Measurements from ENCODE around the gene AFF3.

AFF3 gene

DNA sequence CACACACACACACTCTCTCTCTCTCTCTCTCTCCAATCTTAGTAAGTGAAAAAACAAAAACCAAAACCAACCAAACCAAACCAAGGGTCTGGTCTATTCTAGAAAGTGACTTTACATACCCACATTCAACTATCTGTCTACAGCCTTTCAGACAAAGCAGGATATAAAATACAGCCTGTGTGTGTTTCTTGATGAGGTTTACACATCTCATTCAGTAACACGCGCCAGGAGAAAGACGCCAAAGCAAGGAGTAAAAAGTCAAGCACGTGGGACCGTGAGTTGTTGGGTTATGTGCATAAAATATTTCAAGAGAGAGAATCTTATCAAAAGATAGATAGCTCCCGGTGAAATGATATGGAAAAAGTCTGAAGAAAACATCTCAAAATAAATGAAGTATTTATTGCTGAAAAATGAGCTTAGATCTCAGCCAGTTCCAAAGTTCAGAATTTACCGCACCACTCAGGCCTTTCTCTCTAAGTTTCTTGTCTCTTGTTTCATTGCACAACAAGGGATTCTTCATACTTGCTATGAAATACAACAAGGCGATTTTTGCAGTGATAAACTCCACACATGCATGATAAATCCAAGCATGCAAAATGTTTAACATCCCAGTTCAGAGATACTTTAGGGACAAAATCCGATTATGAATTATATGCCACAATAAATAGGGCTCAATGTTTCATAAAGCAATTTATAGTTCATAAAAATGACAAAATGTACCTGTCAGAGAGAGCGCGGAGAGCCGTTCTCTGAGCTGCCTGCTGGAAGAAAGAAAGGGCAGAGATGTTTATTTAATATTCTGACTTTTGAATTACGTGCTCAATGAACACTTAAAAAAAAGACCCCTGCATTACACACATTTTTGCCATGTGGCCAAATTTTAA, 493.2 kb downstream of the AFF3 start:
- no peak for DNase-seq

DNA sequence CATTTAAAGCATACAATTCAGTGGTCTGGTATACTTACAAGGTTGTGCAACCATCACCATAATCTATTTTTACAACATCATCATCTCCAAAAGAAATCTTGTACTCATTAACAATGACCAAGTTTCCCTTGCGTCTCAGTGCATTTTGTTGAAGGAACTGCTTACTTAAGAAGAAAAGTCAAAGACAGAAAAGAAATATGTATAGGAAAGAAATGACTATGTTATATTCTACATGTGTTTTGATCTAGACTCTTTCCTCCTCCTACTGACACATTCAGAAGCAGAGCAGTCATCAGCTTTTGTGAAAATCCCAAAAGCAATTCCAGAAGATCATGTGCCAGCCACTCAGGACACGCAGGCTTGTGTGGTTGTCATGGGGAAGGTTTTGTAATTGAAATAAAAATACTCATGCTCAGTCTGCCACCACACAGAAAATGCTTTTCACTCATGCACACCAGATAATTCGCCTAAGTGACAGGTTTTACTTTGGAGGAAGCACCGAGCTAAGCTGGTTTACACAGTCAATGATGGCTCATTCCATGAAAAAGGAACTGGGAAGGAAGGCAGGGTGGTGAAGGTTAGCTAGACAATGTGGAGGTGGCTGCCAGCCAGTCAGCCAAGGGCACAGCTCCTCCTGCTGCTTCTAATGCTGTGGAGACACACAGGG, 494.1 kb downstream of the AFF3 start:
- no peak for DNase-seq

DNA sequence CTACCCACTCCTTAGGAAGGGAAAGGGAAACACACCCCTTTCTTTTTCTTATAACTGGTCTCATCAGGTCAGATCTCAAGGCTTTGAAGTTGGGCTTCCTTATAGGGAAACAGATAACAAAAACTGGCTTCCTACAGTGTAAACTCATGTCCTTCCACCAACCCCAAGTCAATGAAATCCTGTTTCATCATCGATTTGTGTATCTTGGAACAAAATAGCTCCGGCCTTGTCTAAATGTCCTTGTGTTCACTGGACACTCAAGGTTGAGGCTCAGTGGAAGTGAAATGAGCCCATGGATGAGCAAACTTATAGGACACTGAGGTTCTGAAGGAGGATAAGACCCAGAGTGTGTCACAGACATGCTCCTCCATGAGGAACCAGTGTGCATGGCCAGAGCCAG, 496.4 kb downstream of the AFF3 start:
- DNase-seq, result no peak

DNA sequence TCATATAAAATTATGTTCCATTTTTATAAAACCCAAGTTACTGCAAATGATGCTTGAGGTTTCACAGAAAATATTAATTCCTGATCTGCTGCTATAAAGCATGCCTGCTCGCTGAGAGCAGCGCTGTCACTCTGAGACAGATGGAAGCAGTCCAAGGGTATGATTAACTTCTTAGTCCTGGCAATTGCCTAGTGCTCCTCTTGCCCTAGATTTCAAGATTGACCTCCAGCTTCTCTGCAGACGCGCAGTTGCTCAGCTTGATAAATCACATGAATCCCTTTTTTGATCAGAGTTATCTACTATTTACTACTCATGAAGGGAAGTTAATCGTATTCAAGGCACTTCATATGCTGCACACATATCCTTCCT, 498.0 kb downstream of the AFF3 start:
- DNase-seq, result no peak

DNA sequence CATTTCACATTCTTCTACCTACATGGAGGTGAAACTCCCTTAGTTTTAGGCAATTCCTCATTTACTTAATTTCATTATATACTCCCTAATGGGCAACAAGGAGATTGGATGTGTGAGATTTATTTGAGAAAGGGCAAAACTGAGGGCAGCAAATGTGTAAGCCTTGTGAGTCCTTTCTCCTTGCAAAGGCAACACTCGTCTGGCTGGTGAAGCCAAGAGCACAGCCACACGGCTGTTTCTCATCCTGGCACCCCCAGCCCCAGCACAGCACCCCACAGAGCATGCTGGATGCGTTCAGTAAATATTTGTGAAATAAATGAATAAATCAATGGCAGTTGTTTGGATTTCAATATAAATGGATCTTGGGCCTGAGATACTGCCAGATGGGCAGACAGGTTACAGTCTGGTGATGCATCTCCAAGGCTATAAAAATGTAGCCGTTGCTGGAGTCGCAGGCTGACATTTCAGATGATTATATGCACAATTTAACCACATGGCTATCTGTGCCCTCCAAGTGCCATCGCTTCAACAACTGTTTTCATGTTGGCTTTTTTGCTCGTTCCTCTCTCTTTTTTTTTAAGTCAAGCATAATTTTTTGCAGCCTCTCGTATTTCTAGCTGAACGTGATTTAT, 498.5 kb downstream of the AFF3 start:
- no peak for DNase-seq

DNA sequence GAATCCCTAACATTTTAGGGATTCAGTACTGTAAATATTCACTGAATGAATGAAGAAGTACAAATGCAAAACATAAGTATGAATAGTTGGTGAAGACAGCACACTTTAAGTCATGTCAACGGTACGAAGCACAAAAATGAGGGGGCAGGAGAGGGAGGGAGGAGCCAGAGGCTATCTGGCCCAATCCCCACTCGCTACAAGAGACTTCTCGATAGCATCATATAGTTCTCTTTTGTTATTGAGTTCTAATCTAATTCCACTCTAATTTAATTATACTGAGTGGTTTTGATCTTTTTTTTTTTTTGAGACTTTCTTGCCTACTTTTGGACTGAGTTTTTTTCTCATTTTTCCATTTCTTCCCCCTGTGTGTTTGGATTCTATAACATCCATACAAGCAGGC, 500.4 kb downstream of the AFF3 start:
- no peak for DNase-seq

DNA sequence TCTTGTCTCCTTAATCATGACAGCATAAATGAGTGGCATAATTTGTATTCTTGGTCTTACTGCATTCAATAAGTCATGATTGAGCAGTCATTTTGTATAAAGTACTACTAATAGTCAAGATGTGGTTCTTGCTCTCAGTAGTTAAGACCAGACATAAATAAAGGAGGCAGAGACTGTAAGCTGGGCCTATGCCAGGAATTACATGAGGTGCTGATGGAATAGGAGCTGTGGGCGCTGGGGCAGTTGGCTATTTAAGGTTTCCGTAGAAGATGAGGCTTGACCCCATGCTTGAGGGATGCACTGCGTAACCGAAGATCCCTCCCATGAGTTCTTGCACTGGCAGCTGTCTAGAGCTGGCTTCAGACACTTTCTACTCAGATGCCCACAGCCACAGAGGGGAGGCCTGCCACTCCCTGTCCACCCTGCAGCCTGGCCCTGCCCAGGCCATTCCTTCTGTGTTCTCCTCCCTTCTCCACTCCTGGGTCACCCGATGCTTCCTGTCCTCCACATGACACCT, 501.7 kb downstream of the AFF3 start:
- DNase-seq, result no peak

DNA sequence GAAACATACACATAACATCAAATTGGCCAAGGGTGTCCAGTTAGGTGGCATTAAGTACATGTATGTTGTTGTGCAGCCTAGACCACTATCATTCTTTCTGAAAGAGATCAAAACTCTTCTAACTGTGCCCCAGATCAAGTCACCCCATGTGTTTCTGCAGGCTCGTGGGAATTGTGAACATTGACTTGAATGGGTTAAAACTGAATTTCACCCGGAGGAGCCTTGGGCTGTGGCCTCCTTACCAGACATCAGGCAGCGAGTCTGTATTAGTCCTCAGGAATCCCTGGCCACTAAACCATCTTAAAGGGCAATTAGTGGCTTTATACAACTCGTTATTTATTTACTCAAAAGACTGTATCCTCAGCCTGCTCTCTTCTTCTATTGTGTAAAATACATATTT, 503.6 kb downstream of the AFF3 start:
- no peak for DNase-seq

DNA sequence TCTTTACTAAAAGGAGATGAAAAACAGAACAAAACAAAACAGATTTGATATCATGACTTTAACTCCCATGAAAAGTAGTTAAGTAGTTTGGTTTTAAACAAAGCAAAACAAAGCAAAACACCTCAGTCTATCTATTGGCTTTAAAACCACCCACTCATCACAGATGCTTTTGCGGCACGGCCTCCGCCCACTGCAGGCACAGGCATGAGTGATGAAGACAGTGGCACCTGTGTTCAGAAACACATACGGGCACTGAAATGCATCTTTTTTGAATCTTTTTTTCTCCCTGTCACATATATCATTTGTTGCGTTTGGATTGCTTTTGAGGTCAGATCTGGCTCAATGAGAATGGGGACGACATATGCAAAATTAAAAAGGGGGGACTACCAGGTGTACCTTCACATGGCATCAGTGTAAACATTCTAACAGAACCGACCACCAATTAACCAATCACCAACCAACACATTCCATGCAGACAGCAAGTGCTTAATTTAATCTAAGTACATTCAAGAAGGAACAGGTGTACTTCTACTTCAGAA, 505.2 kb downstream of the AFF3 start:
- no peak for DNase-seq

DNA sequence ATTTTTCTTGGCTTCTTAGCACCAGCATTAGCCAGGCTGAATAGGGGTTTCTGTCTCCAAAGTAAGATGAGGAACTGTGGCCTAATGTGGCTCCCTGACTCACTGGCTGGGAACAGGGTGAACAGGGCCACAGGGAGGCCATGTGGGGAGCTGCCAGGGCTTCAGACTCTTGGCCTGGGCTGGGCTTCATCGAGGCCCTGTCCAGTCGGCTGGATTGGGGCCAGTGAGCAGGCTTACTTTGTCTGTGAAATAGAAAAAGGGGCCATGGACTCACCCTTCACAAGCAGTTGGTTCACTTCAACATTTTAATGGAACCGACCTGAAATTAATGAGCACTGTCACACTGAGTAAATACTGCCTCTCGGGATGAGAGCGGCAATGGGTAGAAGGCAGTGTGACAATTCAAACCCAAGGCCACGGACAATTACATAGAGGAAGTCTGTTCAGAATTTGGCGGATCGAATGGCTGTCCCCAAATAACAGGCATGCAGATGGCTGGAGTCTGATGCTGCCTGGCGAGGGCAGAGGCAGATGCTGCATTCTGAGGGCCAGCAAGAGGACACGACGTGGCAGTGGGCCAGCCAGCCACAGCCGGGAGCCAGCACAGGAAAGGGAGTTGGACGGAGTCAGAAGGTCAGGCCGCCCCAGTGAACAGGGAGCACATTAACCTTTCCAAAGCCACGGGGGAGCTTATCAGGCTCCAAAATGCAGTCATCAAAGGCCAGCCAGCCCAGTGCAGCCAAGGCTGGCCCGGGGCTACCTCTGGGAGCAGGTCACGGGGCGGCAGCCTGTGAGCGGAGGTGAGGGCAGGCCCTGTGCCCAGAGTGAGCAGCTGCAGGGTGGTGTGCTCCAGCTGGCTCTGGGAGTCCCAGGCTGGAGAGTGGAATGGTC, 506.0 kb downstream of the AFF3 start:
- DNase-seq, result no peak

DNA sequence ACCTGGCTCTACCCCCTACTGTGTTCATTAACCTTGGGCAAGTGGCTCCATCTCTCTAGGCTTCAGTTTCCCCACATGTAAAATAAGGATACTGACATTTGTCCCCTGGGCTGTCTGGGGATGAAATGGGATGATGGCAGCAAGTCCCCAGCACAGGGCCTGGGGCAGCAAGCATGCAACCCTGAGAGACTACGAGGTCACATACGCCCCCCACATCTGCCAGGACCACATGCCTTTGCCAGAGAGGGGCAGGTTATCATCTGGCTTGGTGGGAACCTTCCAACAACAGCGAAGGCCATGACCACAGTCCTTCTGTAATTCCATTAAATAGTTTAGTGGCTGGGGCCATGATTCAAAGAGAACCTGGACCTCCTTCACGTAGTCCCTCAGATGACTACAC, 506.7 kb downstream of the AFF3 start:
- DNase-seq, result no peak

DNA sequence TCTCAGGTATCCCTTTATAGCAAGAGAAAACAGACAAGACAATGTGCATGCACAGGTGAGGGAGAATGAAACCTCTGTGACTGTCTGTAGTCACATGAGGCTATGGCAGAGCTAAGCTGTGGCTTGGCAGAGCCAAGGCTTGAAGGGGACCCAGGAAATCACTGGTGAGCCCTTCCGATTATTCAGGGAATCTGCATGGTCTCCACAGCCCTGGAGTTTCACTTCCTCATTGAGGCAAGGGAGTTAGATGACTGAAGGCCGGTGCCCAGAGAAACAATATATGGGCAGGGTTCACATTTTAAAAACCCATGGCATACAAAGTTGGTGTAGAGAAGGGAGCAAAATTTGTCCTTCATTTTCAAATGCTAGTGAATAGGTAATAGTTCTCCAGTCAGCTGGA, 508.2 kb downstream of the AFF3 start:
- DNase-seq, result no peak

DNA sequence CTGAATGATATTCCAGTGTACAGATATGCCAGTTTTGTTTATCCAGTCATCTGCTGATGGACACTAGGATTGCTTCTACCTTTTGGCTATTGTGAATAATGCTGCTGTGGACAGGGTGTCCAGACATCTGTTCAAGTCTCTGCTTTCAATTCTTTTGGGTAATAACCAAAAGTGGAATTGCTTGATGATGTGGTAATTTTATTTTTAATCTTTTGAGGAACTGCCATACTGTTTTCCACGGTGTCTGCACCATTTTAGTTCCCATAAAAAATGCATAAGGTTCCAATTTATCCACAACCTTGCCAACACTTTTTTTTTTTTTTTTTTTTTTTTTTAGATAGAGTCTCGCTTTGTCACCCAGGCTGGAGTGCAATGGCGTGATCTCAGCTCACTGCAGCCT, 510.7 kb downstream of the AFF3 start:
- no peak for DNase-seq

DNA sequence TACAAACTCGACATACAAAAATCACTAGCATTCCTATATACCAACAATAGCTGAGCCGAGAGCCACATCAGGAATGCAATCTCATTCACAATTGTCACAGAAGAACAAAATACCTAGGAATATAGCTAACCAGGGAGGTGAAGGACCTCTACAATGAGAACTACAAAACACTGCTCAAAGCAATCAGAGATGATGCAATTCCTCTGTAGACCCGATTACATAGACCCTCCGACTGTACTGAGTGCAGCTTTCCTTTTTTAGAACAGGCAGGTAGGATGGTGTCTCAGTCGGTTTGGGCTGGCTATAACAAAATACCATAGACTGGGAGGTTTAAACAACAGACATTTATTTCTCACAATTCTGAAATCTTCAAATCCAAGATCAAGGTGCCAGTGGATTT, 513.1 kb downstream of the AFF3 start:
- DNase-seq, result no peak

DNA sequence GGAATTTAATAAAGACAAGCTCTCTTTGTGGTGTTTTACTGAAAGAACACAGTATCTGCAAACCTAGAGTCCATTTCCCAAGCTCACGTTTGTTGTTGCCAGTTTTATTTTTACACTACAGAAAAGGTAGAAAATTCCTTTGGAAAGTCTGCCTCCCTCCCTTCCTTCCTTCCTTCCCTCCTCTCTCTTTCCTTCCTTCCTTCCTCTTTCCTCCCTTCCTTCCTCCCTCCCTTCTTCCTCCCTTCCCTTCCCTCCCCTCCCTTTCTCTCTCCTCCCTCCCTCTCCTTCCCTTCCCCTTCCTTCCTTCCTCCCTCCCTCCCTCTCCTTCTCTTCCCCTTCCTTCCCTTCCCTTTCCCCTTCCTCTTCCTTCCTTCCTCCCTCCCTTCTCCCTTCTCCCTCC, 516.2 kb downstream of the AFF3 start:
- DNase-seq, result no peak

DNA sequence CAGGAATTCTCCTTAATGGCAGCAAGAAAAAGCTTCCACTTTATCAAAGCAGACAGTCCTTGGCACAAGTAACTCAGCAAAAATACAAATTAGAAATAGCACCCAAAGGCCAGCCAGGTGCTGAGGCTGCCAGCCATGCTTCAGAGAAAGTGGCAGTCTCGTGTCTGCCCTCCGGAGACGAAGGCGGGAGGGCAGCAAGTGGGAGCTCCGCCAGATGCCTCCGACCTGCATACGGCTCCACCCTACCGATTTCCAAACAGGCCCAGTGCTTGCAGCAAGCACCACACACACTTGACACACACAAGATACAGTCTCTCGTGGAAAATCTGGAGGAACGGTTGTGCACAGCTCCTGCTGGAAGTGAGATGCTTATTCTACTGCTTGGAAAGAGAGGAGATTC, 517.7 kb downstream of the AFF3 start:
- DNase-seq, result no peak

DNA sequence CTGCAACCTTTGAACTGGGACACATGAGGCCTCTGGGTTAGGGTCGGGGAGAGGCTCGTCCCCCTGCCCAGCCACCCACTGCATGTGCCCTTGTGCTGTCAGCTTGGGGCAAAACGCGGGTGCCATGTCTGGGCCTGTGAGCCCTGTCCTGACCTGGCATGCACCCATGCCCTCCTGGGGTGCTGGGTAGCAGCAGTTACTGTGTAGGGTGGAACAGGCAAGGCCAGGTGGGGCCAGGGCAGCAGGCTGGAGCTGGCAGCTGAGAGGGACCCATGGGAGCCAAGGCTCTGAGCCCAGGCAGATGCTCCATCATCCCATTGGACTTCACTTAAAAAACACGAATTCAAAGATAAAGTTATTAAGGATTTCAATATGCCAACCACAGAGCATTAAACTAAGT, 518.8 kb downstream of the AFF3 start:
- DNase-seq, result no peak

DNA sequence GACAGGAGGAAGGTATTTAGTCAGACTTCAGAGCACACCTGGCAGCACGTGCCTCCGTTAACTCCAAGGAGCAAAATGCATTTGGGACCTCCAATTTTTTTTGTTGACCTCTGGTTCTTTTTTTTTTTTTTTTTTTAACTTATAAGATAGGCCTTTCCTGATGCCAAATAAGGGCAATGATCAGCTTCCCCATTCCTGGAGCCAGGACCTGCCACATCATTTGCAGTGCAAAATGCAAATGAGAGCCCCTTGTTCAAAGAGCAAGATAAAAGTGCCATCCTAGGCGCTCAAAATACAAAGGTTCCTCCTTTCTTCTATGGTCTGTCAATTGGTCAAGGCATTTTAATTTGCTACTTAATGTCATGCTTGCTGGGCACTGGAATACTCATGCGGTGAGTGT, 519.4 kb downstream of the AFF3 start:
- DNase-seq, result no peak

DNA sequence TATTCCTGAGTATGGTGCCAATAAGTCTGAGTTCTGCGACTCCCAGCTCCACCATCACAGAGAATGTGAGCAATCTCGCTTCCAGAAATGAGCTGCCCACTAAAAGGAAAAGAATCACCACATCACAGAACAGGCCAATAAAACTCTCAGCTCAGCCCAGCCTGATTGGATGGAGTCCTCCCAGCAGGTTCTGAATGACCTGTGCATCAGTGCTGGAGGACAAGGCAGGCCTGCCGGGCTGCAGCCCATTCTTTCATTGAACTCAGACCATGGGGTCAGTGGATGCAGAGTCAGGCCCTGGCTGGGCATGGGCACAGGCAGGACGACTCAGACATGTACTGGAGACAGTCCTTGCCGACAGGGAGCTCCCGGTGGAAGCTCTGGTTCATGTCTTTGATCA, 519.9 kb downstream of the AFF3 start:
- DNase-seq, result no peak

DNA sequence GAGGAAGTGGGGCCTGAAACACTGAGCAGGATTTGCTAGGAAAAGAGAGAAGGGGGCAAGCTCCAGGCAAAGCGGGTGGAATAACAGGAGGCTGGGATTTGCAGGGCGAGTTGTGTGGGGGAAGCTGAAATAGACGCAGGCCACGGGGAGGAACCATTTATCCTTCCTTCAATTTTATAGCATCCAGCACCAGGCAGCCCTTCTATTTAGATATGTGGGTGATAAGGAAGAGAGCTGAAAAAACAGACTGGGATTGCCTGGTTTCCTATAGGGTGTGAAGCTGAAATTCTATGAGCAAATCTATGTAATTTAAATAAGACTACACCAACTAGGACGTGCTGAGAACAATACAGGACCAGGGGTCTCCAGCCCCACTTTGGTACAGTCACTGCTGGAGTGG, 520.6 kb downstream of the AFF3 start:
- no peak for DNase-seq

DNA sequence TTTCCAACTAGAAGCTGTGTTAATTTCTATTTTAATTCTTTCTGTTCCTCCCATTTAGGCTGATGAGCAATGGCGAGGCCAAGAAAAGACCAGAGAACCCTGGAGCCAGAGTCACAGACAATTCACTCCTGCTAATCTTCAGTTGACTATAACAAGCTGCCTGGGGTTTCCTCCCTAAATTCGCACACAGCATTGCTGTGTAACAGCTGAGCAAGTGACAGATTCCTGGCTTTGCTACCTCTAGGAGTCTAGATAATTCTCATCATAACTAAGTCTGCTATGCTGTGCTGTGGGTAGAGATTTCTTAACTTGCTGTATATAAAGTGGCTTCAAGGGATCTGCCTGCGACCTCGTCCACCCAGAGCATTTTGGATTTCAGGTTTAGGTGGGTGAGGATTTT, 521.3 kb downstream of the AFF3 start:
- no peak for DNase-seq

DNA sequence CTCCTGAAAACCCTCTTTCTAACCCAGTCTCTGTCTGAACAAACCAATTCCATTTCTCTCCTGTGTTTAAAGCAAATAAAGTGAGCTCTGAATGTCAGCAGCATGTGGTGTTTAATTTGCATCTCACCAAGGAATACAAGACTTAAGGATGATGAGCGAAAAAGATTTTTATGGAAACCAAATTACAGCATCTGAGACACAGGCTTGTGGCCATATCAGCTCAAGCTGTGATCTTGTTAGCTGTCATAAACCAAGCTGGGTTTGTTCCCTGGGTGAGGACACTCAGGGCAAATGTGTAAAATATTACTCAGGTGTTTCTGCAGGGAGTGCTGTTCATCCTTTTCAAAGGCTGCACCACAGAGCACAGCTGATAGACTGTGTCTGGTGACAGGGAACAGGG, 523.2 kb downstream of the AFF3 start:
- no peak for DNase-seq
